HG03521 (cell line): ENCODE data around the gene SLC25A21.

Source experiments
- ATAC-seq: cut with Tn5 transposase; IDR thresholded peaks from one replicate; pipeline ENCODE4 v1.9.1; 2021; ENCODE audit warnings: mild to moderate bottlenecking, moderate library complexity; ENCODE audit not compliant: unreplicated experiment

The SLC25A21 gene

DNA sequence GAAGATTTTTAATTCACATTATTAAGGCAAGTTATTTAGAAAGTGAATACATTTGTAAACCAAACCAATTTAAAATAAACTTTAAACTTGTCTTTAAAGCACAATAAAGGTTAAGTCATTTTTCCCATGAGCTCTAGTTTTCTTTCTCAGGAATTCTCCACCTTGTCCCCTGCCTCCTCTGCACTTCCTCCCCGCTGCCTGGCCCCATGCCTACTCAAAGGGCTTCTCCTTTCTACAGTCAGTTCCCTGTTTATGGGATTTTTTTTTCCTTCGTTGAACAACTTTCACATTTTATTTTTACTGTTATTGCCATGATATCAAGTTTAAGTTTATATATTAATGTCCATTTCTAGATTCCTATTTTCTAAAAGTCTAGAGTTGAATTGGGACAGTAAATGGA lies 223.0 kb downstream of the SLC25A21 start:
- ATAC-seq, result no peak

DNA sequence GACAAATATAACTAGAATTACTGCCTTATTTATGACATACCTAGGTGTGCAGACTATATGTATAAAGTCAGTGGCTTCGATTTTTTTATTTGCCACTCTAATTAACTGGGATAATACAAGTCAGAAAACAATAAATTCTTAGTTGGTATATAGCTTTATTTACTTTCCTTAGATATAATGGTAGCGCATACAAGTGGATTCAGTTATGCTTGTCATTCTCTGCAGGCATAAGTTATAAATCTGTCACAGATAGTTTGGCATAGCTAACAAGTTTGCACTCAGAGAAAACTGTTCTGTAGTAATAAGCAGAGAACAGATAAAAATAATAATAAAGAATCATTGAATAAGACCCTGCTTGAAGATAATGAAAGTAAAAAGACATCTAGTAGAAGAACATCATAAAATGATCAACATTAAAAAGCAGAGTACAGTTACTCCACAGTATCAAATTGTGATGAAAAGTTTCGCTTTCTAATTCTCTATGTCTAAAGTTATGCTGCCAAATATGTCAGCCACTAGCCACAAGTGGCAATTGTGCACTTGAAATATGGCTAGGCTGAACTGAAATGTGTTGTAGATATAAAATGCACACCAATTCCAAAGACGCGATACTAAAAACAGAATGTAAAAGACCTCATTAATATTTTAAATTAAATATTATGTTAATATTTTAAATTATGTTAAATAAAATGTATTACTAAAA lies 224.1 kb downstream of the SLC25A21 start:
- ATAC-seq, result no peak

DNA sequence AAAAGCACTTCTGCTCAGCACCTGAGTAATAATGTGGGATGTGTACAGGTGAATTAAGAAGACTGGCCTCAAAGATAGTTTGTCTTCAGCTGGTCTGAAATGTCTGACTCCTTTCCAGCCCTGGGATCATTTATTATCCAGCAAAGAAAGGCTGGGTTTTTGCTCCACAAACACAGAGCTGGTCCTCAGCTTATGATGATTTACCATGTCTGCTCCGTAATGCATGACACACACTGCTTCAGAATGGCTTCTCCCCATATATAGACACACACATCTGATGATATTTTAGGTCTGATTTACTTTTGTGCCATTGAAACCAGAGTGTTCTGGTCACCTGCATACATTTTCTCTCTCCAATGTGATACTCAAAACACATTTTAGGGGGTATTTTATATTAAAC lies 225.0 kb downstream of the SLC25A21 start:
- ATAC-seq, result no peak

DNA sequence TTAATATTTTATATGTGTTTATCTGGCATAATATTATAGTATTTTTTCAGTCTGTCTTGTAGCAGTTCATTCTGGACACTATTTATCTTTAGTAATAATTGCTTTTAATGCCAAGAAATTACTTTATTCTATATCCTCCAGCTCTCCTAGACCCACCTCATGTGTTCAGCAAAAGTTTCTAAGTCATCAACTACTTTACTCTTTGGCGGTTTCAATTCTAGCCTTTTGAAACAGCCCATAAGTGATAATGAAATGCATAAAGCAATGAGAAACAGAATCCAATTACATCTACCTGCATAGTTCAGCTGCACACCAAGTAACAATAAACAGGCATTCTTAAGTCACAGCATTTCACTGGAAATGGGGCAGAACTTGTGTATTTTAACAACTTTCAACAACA lies 225.5 kb downstream of the SLC25A21 start:
- ATAC-seq, result no peak

DNA sequence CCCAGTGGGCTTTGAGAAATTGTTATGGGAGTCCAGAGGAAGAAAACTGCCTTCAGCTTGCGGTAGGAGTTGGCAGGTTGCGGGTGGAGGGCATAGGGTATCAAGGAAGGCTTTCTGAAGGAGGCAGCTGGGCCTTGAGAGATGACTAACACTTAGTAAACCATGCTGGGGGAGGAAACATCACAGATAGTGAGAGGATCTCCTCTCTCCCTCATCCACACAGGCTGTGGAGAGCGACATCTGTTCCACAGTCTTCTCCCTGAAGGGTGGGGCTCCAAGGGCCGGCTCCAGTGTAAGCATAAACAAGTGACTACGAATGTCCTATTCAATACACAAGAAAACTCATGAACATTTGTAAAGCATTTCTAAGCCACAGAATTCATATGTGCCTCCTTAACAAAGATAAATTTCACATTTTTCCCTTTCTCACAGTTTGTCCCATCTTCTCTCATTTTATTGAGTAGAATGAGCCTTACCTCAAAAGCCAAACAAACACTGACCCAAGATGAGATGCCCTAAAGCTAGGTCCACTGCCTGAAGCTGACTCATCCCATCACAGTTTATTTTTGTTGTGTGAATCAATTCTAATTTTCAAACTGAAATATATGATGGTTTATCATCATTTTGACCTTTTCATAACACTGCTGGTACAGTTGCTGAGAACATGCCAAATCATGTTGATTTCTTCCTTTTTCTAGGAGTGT lies 227.9 kb downstream of the SLC25A21 start:
- ATAC-seq, result no peak

DNA sequence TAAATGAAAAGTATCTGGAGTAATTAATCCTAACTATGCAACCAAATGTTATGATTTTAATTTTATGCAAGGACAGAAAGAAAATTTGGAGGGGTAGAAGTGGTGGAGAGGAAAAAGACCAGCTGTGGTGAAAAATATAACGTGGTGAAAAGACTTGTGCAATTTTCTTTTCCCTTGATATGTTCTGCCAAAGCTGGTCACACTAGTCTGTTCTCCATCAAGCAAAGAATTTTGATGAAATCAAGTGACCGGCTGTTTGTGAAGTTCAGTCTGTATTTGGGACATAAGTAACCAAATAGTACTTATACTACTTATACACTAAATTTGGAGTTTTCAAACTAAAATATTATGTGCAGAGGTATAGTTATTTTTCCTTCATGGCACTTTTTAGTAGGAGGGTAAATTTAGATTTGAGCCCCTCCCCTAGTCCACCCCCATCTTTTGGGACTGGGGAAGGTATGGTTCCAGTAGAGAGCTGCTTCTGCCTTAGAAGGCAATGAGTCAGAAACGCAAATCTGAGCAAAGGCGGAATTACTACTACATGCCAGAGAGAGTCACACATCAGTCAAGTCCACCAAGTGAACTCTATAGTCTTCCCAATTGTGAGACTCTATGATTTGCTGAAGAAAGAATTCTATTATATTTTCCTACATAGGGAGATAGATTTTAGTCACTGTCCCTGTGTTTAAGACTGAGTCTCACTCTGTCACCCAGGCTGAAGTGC lies 229.7 kb downstream of the SLC25A21 start:
- ATAC-seq, result no peak

DNA sequence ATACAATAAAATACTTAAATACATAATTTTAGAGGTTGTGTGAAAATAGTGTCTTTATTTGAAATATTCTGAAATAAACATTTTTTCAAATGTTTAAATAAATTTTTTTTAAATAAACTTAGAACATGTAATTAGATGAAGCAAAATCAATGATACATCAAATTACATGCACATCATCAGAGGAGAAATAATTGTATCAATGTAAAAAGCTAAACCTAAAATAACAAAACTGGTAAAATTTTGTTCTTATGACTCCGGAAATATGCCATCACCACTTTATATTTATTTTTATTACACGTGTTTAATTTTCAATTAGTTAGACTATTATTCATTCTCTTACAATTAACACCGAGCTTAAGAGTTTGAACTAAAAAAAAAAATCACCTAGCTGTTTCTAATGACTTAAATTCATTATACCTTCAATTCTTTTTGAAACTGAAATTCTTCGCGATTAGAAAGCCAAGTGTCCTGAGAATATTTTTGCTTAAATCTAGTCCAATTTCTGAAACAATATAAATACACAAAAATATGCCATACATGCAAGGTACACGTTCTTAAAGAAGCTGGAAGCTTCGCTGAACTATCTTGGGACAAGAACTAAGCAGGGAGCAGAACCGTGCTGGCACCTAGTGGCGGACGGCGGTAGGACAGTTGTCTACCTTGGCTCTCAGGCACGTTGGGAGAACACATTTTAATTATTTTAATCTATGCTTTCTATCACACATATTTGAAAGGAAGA lies 230.5 kb downstream of the SLC25A21 start:
- ATAC-seq, result peak; percentile 71

DNA sequence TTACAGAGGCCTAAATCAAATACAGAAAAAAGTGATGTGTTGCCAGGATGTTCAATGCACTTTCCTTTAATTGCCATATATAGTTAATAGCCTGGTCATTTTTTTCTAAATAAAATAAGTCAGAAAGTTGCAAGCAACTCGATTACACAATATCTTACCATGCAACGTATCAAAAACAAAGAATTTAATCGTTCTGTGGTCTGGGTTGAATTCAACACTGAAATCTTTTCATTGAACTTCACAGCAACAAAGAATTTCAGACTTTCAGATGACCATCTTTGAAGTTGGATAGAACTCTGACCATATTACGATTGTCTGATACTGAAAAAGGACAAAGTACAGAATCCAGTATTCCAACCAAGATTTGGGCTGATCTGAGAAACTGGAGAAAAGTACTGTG lies 231.9 kb downstream of the SLC25A21 start:
- ATAC-seq, result no peak

DNA sequence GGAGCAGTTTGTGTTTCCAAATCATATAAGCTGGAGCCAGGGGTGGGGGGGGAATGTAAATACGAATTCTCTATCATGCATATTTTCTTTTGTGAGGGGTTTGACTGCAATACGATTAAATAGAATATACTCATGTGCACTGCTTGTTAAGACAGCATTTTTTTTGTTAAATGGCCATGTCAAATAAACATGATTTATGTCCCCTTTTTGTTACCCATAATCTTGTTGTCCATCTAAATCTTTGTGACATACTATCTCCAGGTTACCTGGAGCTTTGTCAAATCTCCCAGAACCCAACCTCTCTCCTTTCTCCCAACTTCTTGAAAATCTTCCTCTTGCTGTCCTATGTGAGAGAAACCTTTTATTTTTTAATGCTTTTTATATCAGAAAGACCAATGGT lies 233.1 kb downstream of the SLC25A21 start:
- ATAC-seq, result no peak

DNA sequence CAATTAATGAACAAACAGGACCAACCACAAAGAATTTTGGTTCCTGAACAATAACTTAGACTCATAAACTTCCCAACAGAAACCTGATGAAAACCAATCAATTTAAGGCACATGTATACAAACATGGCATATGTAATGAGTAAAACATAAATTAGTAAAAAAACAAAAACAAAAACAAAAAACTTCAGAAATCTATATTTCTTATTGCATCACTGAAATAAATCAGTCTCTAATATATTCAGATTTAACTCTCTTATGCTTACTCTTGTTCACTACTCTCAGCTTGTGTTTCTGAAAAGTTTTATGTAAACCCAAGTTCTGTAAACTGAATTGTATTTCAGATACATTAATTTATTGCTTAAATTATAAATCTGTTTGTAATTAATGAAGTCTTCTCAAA lies 233.7 kb downstream of the SLC25A21 start:
- ATAC-seq, result no peak

DNA sequence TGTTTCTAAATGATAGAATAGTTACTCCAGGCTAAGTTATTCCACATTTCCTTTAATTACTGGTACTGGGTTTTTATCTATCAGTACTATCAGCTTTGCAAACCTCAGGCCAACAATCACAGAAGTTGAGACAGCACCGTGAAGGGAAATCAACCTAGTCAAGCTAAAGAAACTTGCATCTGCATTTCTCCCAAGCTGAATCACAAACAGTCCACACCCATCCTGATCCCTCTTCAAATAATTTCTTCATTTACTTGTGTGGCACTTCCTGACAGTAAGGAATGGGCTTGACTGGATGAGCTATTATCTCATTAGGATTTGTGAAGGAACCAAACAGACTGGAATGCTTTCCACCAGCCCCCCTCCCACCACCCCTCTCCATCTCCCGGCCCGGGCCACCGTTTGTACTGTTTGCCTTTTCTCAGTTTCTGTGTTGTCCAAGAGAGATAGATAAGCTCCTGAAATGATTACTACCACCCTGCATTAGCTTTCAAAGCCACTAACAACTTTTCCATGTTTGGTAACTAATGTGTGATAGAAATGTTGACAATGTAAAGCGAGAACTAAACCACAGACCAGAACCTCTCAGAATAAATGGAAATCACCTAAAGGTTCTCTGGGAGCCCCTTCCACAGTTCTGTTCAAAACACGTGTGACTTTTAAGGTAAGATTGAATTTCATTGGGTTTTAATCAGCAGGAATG lies 236.3 kb downstream of the SLC25A21 start:
- no peak for ATAC-seq

DNA sequence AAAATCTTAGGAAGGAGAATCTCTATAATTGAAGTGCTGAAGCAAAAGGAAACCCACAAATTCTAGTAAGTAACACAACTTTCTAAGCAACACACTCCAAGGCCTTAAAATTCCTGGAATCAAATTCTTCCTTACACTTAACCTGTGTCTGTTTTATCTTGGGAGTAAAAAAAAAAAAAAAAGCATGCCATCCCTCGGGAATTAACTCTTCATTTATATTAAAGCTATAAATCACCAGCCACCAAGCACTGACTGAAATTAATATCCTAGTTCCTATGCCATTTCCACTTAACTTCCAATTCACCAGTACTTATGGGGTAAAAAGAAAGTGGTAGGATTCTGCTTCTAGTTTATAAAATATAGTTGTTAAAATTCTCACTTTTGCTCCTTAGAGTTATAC lies 238.1 kb downstream of the SLC25A21 start:
- no peak for ATAC-seq

DNA sequence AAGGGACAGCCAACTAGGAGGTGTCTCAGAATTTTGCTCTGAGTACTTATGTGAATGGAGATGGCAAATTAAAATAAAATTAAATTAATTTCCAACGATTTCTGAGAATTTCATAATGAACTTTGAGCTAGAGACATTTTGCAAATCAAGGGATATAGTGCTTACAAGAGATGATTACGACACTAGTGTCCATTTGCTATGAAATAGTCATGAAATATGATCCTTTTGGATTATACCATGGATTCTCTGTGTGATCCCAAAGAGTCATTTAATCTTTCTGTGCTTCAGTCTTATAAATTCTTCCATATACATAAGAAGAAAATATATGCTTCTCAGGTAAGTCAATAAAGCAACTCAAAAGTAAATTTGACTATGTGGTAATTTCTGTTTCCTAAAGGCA lies 240.6 kb downstream of the SLC25A21 start:
- ATAC-seq, result no peak

DNA sequence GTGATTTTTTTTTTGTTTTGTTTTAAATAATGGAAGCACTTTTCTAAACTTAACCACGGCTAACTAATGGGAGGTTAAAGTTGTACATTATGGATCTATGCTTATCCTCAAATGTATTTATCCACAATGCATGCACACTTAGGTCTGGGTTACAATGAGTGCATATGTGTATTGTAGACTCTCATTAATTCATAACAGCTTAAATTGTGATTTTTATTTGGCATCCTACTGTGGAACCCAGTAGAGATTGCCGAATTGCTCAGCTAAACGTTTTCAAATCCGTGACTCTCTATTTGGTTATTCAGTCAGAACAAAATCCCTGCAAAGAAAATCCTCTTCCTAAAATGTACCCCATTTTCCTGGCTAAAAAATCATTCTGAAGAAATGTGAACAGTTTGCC lies 244.0 kb downstream of the SLC25A21 start:
- no peak for ATAC-seq

DNA sequence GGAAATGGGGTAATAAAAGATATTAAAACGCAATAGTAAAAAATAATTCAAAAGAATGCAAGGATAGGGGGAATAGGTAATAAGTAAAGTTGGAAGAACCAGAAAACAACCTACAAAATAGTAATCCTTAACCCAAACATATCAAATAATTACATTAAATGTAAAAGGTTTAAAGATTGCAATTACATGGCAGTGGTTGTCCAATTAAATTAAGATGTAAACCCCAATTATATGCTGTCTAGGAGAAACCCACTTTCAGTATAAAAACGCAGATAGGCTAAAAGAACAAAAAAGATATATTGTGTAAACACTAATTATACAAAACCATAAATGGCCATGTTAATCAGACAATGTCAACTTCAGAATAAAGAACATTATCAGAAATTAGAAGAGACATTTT lies 247.3 kb downstream of the SLC25A21 start:
- no peak for ATAC-seq

DNA sequence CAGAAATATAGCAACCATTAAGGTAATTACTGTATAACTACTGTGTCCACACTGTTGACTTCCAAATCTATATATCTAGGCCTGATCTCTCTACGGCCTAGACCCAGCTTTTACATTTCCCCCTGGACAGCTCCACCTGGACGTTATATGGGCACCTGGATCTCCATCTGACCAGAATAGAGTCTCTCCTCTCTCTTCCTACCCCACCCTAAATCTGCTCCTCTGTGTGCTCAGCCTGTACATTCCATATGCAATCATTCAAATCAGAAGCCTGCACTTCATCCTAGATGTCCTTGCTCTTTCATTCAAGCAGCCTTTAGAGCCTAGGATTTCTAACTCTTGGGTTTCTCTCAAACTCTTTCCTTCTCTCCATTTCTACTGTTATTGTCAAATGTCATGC lies 255.7 kb downstream of the SLC25A21 start:
- ATAC-seq, result no peak

DNA sequence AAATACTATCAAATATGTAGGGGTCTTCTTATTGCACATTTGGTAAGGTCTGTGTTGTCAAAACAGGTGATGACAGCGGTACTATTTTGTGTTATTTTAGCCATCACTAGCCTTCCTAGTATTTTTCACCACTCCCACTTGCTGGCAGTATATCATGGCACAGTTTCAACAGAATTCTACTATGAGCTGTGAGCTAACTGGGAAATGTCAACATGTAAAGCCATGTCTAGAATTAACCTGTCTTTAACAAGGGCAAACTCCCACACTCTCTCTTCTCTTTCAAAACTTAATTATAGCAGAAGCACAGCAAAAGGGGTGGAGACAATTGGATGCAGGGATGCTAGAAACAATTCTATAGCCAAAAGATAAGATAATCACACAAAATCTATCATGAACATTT lies 257.3 kb downstream of the SLC25A21 start:
- no peak for ATAC-seq

DNA sequence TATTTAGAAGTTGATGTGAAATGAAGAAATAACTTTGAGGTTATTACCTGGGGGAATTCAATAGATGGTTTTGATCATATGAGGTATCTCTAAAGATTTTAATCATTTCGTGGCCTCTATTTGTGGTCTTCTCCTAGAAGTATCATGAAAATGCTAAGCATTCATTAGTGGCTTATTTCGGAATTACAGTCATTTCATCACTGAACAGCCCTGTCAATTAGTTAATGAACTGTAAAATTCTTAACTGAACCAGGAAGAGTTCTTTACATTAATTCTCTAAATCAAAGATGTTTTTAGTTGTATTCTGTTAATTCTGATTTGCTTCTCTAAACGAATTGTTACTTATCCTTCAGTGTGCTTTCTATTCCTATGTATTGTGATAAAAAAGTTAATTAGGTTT lies 261.8 kb downstream of the SLC25A21 start:
- no peak for ATAC-seq

DNA sequence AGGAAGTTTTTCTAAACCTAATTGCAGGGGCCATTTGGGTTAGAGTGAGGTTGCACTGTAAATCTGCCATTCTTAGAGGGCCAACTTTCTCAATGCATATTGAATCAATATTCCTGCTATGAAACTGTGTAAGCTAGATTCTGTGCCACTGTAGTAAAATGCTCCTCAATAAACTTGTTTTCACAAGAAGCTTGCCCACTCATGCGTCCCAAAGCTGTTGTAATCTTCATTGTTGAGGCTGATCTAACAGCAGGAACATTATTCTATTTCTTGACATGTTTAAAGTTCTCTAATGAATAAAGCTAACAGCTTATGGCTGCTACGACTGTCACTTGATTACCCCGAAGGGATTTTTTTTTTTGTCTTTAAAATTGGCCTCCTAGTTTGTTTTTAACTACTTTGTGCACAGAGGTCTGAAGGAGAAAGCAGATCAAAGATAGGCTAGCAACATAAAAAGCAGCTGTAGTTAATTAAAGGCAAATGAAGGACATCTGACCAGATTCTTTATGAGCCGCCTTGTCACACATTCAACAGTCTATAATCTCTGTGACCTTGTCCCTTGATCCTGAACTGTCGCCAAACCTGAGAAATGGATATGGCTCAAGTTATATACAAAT lies 267.0 kb downstream of the SLC25A21 start:
- no peak for ATAC-seq

DNA sequence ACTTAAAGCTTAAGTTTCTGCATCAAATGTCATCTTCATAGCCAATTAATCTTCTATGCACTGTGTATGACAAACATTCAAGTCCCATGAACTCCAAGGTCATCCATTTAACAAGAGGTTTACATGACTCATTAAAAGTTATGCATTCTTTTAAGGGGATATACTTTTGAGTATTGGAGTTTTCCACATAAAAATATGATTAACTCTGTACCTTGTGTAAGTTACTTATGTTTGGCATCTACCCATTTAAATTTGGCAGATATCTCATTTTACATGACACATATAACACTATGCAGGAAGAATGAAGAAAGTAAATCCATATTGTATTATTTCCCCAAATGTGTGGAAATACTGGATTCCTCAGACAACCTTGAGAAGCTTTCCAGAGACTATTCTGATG lies 270.5 kb downstream of the SLC25A21 start:
- ATAC-seq, result no peak
